HepG2 (cell line): ENCODE results near the gene PRSS21. TPM values are rescaled to one million over a fixed set of nuclear protein-coding genes. Genes with fewer than 3 reads are reported as not detected.

Experiments
- ATAC-seq: fragments of 200-7000 bp; cut with Tn5 transposase; 3 replicates; pipeline ENCODE4 v1.9.1; 2020; ENCODE audit warnings: mild to moderate bottlenecking, moderate library complexity
- BruUV-seq: library from RNA; stranded (reverse); fragments of 400-500 nt; replicated peaks from 2 replicates; lab custom pipeline; 2021; lab: Mats Ljungman, UMichigan
- CTCF ChIA-PET: fragments of 300-600 bp; formaldehyde crosslinking; extraction: SDS; loops from one replicate; lab custom pipeline; 2021; ENCODE audit warnings: low total read pairs, inconsistent platforms, low intra/inter-chr PET ratio; lab: Yijun Ruan, JAX
- POLR2A ChIA-PET: fragments of 350-600 bp; sonication (Branson Sonifier 250); formaldehyde crosslinking; loops from one replicate; lab custom pipeline; 2020; ENCODE audit warnings: antibody characterized with exemption, inconsistent platforms; lab: Yijun Ruan, JAX
- DNase-seq: peaks from one replicate; pipeline ENCODE4 v3.0.0-alpha.2; 2015; ENCODE audit warnings: low spot score
- FAIRE-seq: peaks from 3 replicates; lab custom pipeline; 2011; peaks lifted over from hg19 to GRCh38; lab: Jason Lieb, UNC
- H2AFZ ChIP-seq: one replicate; pipeline ENCODE4 v1.6.1; 2011; ENCODE audit warnings: low read length, inconsistent platforms
- H3K27ac ChIP-seq: fragments of 300-600 bp; 3 replicates; pipeline ENCODE4 v1.8.0; 2011; ENCODE audit warnings: mixed run types, mild to moderate bottlenecking, mixed read lengths, low read length, inconsistent platforms; ENCODE audit not compliant: insufficient read depth; ENCODE audit errors: extremely low read length
- H3K27me3 ChIP-seq, 2 experiments: fragments of 200-600 bp in 1 of 2; 2 replicates in 1 of 2; 3 replicates in 1 of 2; pipeline versions ENCODE4 v1.6.0 to v1.8.0; 2011; ENCODE audit warnings: low read length in 2 of 2, mild to moderate bottlenecking in 2 of 2, moderate library complexity in 2 of 2, inconsistent platforms in 1 of 2; ENCODE audit not compliant: insufficient read depth in 2 of 2, control insufficient read depth in 1 of 2
- H3K36me3 ChIP-seq, 2 experiments: fragments of 200-600 bp in 1 of 2; replicated peaks in 1 of 2; 2 replicates in 1 of 2; 3 replicates in 1 of 2; pipeline versions ENCODE4 v1.5.1 to v1.8.0; 2011; ENCODE audit warnings: low read length in 2 of 2, inconsistent platforms in 1 of 2; ENCODE audit not compliant: insufficient read depth in 2 of 2, control insufficient read depth in 1 of 2
- H3K4me1 ChIP-seq: 2 replicates; pipeline ENCODE4 v1.5.1; 2012; ENCODE audit warnings: low read length, inconsistent platforms; ENCODE audit not compliant: insufficient read depth
- H3K4me2 ChIP-seq: 2 replicates; pipeline ENCODE4 v1.6.0; 2011; ENCODE audit warnings: low read depth, low read length, inconsistent platforms
- H3K4me3 ChIP-seq, 3 experiments: fragments of 200-600 bp in 1 of 3; sonication (generic), shearing (Covaris generic) in 1 of 3; replicated peaks in 1 of 3; 2 replicates each; pipeline ENCODE4 v1.5.1; 2011 to 2016; ENCODE audit warnings: low read length in 3 of 3, inconsistent platforms in 2 of 3, low read depth in 2 of 3, mild to moderate bottlenecking in 2 of 3, control low read depth in 1 of 3, mixed read lengths in 1 of 3; ENCODE audit not compliant: insufficient read depth in 1 of 3
- H3K79me2 ChIP-seq: one replicate; pipeline ENCODE4 v1.6.1; 2011; ENCODE audit warnings: low read length, inconsistent platforms; ENCODE audit not compliant: insufficient read depth
- H3K9ac ChIP-seq: 2 replicates; pipeline ENCODE4 v1.6.0; 2011; ENCODE audit warnings: mild to moderate bottlenecking, low read depth, low read length, inconsistent platforms; ENCODE audit not compliant: insufficient read depth
- H3K9me3 ChIP-seq: 2 replicates; pipeline ENCODE4 v1.5.1; 2012; ENCODE audit warnings: mild to moderate bottlenecking, low read length
- H4K20me1 ChIP-seq: 2 replicates; pipeline ENCODE4 v1.6.0; 2011; ENCODE audit warnings: inconsistent platforms, mild to moderate bottlenecking, low read length, moderate library complexity; ENCODE audit not compliant: insufficient read depth
- ARID3A ChIP-seq: IDR thresholded peaks from 2 replicates; pipeline ENCODE4 v1.6.1; 2012; ENCODE audit warnings: low read depth, low read length, improper control_type of control experiment
- BATF2 ChIP-seq: sonication (generic); formaldehyde crosslinking; IDR thresholded peaks from 2 replicates; pipeline ENCODE4 v1.8.0; 2022; ENCODE audit warnings: mild to moderate bottlenecking, missing genetic modification reagents, moderate library complexity
- FLYWCH1 ChIP-seq: sonication (generic); formaldehyde crosslinking; IDR thresholded peaks from 2 replicates; pipeline ENCODE4 v1.8.1; 2023; ENCODE audit warnings: mild to moderate bottlenecking, missing genetic modification reagents
- HDAC1 ChIP-seq: sonication (generic); formaldehyde crosslinking; IDR thresholded peaks from 2 replicates; pipeline ENCODE4 v1.5.1; 2020; ENCODE audit warnings: mild to moderate bottlenecking, missing genetic modification reagents
- MYNN ChIP-seq: sonication (generic); formaldehyde crosslinking; IDR thresholded peaks from 2 replicates; pipeline ENCODE4 v1.4.0; 2020; ENCODE audit warnings: mild to moderate bottlenecking, low read depth, missing genetic modification reagents
- NFYB ChIP-seq: sonication (generic); formaldehyde crosslinking; IDR thresholded peaks from 2 replicates; pipeline ENCODE4 v1.4.0; 2020; ENCODE audit warnings: missing genetic modification reagents
- NR2F1 ChIP-seq, 2 experiments: fragments of 450-650 bp in 1 of 2; formaldehyde crosslinking in 1 of 2; IDR thresholded peaks; 2 replicates each; pipeline versions ENCODE4 v1.5.0 to v1.6.1; 2016 to 2020; ENCODE audit warnings: mild to moderate bottlenecking in 1 of 2, missing compliant biosample characterization in 1 of 2, missing genetic modification reagents in 1 of 2, moderate library complexity in 1 of 2
- POLR2AphosphoS5 ChIP-seq: IDR thresholded peaks from 2 replicates; pipeline ENCODE4 v1.6.1; 2012; ENCODE audit warnings: low read depth, low read length
- TIGD3 ChIP-seq: sonication (generic); formaldehyde crosslinking; IDR thresholded peaks from 2 replicates; pipeline ENCODE4 v1.5.1; 2020; ENCODE audit warnings: mild to moderate bottlenecking, missing genetic modification reagents, borderline replicate concordance
- ZIK1 ChIP-seq: sonication (generic); formaldehyde crosslinking; IDR thresholded peaks from 2 replicates; pipeline ENCODE4 v1.5.0; 2020; ENCODE audit warnings: mild to moderate bottlenecking, low read depth, missing genetic modification reagents, borderline replicate concordance
- ZNF136 ChIP-seq: sonication (generic); formaldehyde crosslinking; IDR thresholded peaks from 2 replicates; pipeline ENCODE4 v1.8.1; 2022; ENCODE audit warnings: low read depth, mild to moderate bottlenecking, moderate library complexity, missing genetic modification reagents
- ZNF207 ChIP-seq: fragments of 450-650 bp; IDR thresholded peaks from 2 replicates; pipeline ENCODE4 v1.6.1; 2016; ENCODE audit warnings: antibody characterized with exemption, borderline replicate concordance
- ZNF317 ChIP-seq: sonication (generic); formaldehyde crosslinking; IDR thresholded peaks from 2 replicates; pipeline ENCODE4 v1.5.0; 2020; ENCODE audit warnings: mild to moderate bottlenecking, missing genetic modification reagents
- ZNF772 ChIP-seq: sonication (generic); formaldehyde crosslinking; IDR thresholded peaks from 2 replicates; pipeline ENCODE4 v1.5.0; 2020; ENCODE audit warnings: mild to moderate bottlenecking, missing genetic modification reagents
- WGBS: methylation state at CpG from one replicate; pipeline ENCODE4 v1.1.6; 2017; ENCODE audit warnings: low lambda C conversion rate; 5-methylcytosine and 5-hydroxymethylcytosine counted together
- in situ Hi-C: cut with HindIII; loops from 2 replicates; pipeline ENCODE4 v1.10.0; 2017; ENCODE audit warnings: low pct_unique_long_range_greater_than_20kb; ENCODE audit not compliant: extremely low pct_ligation_motif_present
- intact Hi-C: fragments of 100-400 bp; cut with micrococcal nuclease; formaldehyde crosslinking; loops from one replicate; pipeline ENCODE4 v1.10.0; 2022; ENCODE audit not compliant: unreplicated experiment
- polyA plus RNA-seq, 8 experiments: library from polyadenylated mRNA; depleted of rRNA in 3 of 8; stranded (reverse) in 7 of 8; unstranded in 1 of 8; fragments of >200 nt; fragmentation: Illumina TruSeq in 4 of 8; extraction: Trizol in 4 of 8; gene quantifications; 2 replicates each; pipeline versions ENCODE4 v1.2.1 to v1.2.3, GENCODE V29; 2011 to 2016; ENCODE audit warnings: low read depth in 4 of 8, missing spikeins in 1 of 8, mixed read lengths in 1 of 8; ENCODE audit not compliant: insufficient read depth in 1 of 8
- total RNA-seq, 5 experiments: library from RNA; depleted of rRNA; stranded (reverse); fragments of >200 nt; fragmentation: Illumina TruSeq; extraction: Trizol; gene quantifications; 2 replicates each; pipeline ENCODE4 v1.2.3, GENCODE V29; 2016; ENCODE audit warnings: low read depth in 1 of 5
- TF ChIP-seq, protein P1 (sequence below): conservative IDR thresholded peaks from 2 replicates; pipeline ENCODE4 v1.6.1; 2018; ENCODE audit warnings: missing genetic modification reagents

PRSS21 gene
- total and polyA plus RNA-seq, 2 of the 13 experiments (the other 11 are each of a cell fraction or from before 2014, with no cell fraction given): not detected

DNA sequence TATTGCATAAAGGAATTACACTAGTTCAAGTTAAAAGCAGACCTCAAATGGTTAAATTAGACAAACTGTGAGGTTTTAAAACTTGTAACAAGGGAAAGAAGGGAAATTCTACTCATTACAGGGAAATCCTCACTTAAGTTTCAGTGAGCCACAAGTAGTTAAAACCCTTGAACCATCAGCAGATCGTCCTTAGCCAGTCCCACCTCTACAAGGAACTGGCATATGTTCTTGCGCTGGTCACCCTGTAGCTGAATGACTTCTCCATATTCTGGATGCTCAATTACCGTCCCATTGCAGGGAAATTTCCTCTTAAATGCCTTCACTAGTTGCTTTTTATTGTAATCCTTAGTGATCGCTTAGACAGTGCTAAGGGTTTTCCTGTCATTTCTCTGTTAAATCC lies 5.5 kb downstream of the PRSS21 start:
- Histone ChIP-seq H3K9ac (no peak overlapping the region), H3K79me2 (no peaks in the 10 kb centered on the region), H3K27ac (no peak overlapping the region), H3K4me2 (no peak overlapping the region), H3K36me3 (no peaks in the 10 kb centered on the region), H3K4me3 (no peak overlapping the region), H2AFZ (no peak overlapping the region), H3K4me1 (peaks cover 13% of the 10 kb centered on the region; the same call in 1 of the 2 replicates), H3K27me3 (peaks cover 6 to 84% of the 10 kb centered on the region in 2 experiments), H3K9me3 (no peaks in the 10 kb centered on the region), H4K20me1 (no peaks in the 10 kb centered on the region)
- FAIRE-seq (no peak), ATAC-seq (no peak), DNase-seq (no peak)
- WGBS: 39% methylated on average over 4 of the region's 4 CpGs
- ChIA-PET POLR2A (no interaction called here), CTCF (no interaction called here)
- intact Hi-C loops: no loop called here
- in situ Hi-C loops: no loop called here
- TF ChIP-seq ZNF317 (CRISPR knock-in tag) (no peak), FLYWCH1 (CRISPR knock-in tag) (no peak), HDAC1 (CRISPR knock-in tag) (no peak), BATF2 (CRISPR knock-in tag) (no peak), POLR2AphosphoS5 (no peak), ZNF207 (no peak), NR2F1 (CRISPR knock-in tag; IDR thresholded peaks at IDR 0.05) (no peak)
- no TSS peak for BruUV-seq

DNA sequence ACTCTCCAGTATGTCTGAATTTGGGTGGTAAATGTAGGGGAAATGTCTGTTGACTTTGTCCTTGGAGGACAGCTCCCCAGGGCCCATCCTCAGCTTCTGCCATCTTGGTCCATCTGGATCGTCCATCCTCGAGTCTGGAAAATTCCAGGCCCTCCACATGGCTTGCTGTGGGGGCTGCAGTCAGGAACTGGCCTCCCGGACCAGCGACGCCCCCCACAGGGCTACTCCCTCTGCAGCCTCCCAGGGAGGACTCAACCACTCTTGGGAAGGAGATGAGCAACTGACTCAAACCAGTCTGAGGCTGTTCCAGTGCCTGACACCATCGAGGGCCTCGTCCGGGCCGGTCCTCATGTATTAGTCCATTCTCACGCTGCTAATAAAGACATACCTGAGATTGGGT lies 7.6 kb downstream of the PRSS21 start:
- intact Hi-C loops: no loop called here
- Histone ChIP-seq H3K4me2 (no peak overlapping the region), H3K27me3 (peaks cover 1 to 90% of the 10 kb centered on the region in 2 experiments), H3K36me3 (no peaks in the 10 kb centered on the region), H4K20me1 (no peaks in the 10 kb centered on the region), H3K9ac (no peak overlapping the region), H3K4me3 (no peak overlapping the region), H3K79me2 (no peaks in the 10 kb centered on the region), H3K9me3 (no peaks in the 10 kb centered on the region), H3K4me1 (peaks cover 26% of the 10 kb centered on the region), H2AFZ (no peak overlapping the region), H3K27ac (no peak overlapping the region)
- BruUV-seq: no TSS peak
- ATAC-seq (no peak), FAIRE-seq (no peak), DNase-seq (no peak)
- POLR2A ChIA-PET: no interaction called here
- CTCF ChIA-PET: no interaction called here
- in situ Hi-C loops: loop anchor here (5.0 kb wide), 1 partner anchor 37 kb away; the partner anchor contains the start of gene PRSS33
- 52% methylated on average over 8 of the region's 10 CpGs for WGBS
- TF ChIP-seq ZIK1 (CRISPR knock-in tag): no peak
- no peak for TF ChIP-seq ARID3A
- TF ChIP-seq, protein P1, sequence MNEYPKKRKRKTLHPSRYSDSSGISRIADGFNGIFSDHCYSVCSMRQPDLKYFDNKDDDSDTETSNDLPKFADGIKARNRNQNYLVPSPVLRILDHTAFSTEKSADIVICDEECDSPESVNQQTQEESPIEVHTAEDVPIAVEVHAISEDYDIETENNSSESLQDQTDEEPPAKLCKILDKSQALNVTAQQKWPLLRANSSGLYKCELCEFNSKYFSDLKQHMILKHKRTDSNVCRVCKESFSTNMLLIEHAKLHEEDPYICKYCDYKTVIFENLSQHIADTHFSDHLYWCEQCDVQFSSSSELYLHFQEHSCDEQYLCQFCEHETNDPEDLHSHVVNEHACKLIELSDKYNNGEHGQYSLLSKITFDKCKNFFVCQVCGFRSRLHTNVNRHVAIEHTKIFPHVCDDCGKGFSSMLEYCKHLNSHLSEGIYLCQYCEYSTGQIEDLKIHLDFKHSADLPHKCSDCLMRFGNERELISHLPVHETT (CRISPR knock-in tag): no peak
- no peak for TF ChIP-seq TIGD3 (CRISPR knock-in tag)
- TF ChIP-seq NFYB (CRISPR knock-in tag): no peak
- TF ChIP-seq MYNN (CRISPR knock-in tag): no peak
- no peak for TF ChIP-seq ZNF772 (CRISPR knock-in tag)
- no peak for TF ChIP-seq ZNF136 (CRISPR knock-in tag)
